GM21717 (cell line): ENCODE measurements around the gene ASXL2.

Source experiments
- ATAC-seq: cut with Tn5 transposase; IDR thresholded peaks from one replicate; pipeline ENCODE4 v1.9.1; 2021; ENCODE audit warnings: mild to moderate bottlenecking, moderate library complexity; ENCODE audit not compliant: unreplicated experiment

ASXL2 gene

DNA sequence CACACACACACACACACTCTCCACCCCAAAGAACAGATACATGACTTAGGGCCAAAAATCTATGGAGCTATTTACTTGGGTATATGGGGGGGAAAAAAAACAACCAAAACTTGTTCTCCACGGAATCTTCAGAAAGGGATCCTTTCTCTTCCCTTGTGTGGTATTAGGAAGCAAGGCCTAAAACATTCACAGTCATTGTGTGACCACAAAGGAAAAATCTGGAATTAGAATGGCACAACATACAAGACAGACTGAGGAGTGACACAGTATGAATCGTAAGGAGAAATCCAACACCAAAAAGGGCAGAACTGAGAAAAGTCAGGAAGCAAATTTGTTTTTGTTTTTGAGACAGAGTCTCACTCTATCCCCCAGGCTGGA lies 70.3 kb downstream of the ASXL2 start:
- ATAC-seq = no peak

DNA sequence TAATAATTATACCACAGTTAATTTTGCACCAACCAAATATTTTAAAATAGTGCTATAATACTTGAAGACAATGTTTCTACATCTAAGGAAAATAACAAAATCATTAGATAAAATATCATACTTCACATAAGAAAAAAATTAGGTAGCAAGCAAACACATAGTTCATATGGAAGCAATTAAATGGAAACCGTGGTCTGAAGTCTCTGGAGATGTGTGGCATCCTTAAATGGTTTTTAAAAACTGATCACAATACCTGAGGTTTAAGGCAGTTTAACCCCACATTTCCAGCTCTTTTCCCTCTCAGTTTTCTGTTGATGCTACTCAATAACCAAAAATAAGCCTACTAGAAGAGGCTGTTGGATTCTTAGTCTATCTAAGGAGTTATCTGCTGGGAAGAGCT lies 71.3 kb downstream of the ASXL2 start:
- no peak for ATAC-seq

DNA sequence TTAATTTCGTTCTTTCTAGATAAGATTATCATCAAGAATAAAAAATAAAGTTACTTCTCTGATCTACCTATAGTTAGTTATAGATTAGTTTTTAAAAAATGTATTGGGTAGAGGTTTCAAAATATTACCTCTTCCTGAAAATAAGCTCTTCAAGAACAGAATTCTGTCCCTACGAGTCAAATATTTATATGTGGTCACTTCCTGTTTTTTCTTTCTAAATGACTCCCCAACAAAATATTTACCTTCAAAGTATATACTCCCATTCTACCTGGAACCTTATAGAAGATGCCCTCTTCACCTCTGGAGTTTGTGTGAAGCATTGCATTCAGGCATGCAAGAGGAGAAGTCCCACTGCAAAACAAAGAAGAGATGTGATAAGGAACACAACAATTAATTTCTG lies 72.3 kb downstream of the ASXL2 start:
- no peak for ATAC-seq

DNA sequence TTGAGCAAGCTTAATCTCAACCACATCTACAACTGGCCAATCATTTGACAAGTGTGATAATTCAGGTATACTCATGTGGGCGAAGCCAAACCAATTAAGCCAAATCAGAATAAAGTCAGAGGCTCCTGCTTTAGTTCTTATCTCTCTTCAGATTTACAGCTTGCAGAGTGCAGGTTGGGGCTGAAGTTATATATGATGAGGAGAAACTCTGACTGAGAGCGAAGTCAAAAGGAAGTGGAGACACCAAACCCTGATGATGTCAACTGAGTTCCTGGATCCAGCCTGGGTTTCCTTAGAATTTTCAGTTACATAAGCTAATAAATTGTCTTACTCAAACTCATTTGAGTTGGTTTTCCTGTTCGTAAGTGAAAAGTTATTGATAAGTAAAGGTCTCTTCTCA lies 73.9 kb downstream of the ASXL2 start:
- no peak for ATAC-seq

DNA sequence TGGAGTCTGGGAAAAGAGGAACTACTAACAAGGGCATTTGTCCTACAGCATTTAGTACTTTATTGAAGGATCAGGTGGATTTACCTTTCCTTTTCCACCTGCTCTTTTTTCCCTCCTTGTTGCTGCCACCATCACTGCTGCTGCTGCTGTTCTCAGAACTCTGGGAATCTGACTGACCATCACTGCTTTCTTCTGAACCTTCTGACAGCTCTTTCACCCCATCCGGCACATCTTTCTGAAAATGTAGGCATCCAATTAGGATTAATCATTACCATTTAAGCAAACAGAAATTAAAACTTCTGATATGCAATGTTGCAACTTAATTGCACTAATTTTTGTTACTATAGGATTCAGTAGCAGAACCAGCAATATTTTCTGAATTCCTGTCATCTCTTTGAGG lies 79.0 kb downstream of the ASXL2 start:
- ATAC-seq = no peak

DNA sequence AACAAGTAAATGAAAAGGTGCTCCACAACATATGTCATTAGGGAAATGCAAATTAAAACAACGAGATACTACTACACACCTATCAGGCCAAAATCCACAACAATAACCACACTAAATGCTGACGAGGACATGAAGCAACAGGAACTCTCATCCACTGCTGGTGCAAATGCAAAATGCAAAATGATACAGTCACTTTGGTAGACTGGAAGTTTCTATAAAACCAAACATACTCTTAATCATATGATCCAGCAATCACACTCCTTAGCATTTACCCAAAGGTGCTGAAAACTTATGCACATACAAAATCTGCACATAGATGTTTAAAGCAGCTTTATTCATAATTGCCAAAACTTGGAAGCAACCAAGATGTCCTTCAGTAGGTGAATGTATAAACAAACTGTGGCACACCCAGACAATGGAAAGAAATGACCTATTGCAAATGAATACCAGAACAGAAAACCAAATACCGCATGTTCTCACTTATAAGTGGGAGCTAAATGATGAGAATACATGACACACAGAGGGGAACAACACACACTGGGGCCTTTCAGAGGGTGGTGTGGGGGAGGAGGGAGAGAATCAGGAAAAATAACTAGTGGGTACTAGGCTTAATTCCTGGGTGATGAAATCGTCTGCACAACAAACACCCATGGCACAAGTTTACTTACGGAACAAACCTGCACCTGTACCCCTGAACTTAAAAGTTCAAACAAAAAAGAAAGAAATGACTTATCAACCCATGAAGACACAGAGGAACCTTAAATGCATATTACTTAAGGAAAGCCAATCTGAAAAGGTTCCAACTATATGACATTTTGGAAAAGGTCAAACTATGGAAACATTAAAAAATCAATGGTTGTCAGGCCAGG lies 80.4 kb downstream of the ASXL2 start:
- no peak for ATAC-seq

DNA sequence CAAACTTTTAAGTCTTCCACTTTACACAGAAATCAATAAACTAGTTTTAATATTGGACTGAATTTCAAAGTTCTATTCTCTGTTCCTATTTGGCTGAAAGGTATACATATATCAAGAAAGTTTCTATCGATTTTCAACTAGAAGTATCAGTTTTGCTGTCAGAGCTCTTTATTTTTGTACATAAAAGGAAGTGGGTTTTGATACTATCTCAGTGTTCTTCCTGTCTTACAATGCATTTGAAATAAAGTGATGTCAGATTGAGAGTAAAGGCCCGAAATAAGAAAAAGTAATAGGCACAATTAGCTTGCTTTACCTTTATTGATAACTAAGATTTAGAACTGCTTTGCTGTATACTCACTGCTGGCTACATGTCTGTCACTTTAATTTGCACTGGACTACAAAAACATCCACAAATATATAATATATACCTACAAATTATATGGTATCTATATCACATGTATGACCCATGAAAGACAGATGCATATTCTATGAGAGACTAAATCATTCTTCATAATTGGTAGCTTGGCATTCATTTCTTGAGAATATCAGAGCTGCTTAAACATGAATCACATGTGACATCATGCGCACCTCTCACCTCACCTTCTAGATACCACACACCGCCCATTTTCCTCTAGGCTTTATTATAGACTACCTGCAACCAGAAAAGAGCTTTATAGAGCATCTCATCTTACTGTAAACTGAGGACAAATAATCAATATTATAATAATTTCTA lies 83.6 kb downstream of the ASXL2 start:
- no peak for ATAC-seq

DNA sequence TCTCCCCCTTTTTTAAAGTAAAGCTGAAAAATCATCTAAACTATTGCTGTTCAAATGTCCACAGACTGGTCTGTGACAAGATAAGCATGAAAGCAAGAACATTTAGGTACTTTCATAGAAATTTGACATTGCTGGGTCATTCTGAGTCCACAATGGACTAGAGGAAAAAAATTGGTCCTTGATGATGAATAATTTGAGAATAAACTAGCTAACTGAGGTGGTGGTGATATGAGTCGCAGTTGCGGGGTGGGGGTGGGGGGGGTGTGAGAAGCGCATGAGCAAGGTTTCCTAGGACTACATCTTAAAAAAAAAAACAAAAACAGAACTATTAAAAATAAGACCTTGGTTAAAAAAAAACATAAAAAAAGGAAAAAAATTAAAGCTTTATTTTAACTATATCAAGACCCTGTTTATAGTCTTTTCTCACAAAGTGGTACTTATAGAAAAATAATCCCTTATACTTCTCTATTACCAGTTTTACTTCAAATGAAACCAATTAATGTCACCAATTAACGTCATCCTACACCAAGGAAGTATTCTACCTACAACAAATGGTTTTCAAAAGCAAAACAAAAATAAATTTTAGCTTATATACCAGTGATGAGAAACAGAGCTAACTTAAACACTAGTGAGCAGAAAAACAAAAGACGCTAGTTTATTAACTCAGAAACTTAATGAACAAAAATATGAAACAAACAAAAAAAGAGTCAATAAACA lies 88.1 kb downstream of the ASXL2 start:
- ATAC-seq = no peak

DNA sequence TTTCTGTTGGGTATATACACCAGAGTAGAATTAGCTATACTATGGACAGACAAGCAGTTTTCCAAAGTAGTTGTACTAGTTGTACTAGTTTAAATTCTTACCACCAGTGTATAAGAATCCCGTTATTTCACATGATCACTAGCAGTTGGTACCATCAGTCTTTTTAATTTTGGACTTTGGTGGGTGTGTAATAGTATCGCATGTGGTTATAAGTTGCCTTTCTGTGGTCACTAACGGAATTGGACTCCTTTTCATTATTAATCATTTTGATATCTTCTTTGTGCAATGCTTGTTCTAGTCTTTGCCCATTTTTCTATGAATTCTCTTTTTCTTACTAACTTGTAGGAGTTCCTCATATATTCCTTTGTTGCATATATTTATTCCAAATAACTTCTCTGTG lies 89.8 kb downstream of the ASXL2 start:
- ATAC-seq = no peak

DNA sequence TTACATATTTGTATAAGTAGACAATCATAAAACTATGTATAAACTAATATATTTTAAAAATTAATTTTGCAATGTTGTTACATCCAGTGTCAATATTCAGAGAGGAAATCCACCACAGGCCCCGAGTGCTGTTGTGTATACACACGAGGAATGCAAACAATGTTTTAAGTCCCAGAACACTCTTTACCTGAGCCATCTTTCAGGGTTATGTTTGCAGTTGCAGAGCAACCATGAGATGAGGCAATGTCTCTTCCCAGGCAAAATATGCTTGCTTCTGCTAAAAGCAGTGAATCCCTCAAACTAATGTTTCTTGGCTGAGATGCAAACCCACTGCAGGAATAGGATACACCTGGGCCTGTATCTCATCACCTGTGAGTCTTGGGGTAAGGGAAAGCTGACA lies 91.3 kb downstream of the ASXL2 start:
- ATAC-seq = no peak

DNA sequence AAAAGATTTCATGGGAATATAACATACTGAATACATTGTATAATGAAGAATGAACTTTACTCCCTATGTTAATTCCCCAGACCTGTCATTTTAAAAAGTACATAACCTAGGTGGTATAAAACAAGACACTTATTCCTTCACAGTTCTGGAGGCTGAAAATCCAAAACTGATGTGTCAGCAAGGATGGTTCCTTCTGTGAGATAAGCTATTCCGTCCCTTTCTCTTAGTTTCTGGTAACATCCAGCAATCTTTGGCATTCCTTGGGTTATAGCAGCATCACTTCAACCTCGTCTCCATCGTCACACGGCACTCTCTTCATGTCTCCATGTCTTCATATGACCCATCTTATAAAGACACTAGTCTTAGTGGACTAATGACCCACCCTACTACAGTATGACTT lies 93.9 kb downstream of the ASXL2 start:
- no peak for ATAC-seq

DNA sequence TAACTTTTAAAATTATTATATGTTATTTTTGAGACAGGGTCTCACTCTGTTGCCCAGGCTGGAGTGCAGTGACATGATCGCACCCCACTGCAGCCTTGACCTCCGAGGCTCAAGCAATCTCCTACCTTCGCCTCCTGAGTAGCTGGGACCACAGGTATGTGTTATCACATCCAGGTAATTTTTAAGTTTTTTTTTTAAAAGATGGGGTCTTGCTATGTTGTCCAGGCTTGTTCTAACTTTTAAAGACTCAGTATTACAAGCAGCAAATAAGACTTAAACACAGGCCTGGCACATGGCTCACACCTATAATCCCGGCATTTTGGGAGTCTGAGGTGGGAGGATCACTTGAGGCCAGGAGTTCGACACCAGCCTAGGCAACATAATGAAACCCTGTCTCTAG lies 101.2 kb downstream of the ASXL2 start:
- ATAC-seq = no peak

DNA sequence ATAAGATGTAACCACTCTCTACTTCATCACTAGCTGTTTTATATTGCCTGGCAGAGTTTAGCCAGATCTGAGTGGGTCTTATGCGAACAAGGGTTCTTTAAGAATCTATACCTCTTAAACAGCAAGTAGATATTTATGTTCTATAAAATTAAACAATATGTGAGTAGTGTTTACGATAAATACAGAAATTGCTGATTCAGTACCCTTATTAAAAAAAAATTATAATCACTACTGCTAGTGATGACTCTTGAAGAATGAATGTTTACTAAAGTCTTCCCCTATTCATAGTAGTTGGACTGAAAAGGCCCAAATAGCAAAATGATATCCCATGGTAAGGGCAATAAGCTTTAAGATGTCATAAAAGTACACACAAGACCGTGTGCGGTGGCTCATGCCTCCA lies 106.2 kb downstream of the ASXL2 start:
- ATAC-seq = no peak

DNA sequence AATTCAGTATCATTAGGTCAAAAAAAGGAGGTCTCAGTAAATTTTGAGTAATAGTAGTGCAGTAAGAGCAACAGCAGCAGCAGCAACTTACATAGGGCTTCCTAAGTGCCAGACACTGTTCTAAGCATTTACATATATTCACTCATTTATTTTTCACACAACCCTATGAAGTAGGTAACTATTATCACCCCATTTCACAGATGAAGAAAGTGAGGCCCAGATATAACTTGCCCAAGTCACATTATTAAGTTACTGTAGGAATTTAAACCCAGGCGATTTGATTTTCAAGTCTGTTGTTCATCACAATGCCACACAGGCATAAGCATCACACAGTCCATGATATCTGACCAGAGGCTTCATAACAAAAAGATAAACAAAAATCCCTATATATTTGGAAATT lies 114.7 kb downstream of the ASXL2 start:
- no peak for ATAC-seq

DNA sequence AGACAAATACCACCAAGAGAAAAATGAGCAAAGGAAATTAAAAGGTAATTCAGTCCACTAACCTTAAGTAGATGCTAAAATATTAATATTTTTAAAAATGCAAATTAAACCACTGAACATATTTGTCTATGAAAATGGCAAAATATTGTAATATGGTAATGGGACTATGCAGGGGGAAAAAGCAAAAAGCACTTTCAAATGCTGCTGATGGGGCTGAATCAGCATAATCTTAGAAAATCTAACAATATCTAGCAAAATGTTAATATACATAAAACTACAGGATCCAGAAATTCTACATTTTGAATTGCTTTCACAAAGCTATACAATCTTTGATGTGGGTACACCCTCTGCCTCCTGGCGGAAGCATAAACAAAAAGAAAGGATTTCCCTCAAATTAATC lies 118.0 kb downstream of the ASXL2 start:
- no peak for ATAC-seq

DNA sequence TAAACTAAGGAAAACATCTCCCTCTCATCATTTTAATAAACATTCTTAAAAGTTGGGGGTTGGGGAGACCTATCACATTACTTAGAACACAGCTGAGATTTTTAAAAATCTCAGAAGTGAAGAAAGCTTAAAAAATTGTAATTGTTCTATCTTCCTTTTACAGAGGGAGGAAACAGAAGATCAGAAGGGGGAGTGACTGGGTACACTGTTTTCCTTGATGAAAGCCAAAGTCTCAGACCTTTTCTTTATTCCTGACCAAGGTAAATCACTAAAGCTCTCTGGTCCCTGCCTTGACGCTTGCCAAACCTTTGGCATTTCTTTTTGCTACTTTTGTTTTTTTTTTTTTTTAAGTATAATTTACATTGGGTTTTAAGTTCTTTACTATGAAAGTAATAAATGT lies 119.9 kb downstream of the ASXL2 start:
- ATAC-seq = no peak

DNA sequence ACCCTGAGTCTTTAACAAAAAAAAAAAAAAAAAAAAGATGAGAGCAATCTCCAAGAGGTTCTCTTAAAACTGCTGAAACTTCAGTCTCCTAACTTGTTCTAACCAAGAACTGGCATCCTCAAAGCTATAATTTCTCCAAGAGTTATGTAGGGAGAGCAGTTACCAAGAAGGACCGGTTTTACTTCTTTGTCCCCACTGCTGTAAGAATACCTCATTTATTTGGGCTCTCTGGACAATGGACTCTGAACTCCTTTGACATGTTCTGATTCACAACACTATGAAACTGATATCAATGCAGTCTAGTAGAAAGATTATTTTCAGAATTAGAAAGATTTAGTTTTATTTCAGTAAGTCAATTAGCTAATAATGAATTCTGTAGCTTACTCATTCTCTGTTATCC lies 120.4 kb downstream of the ASXL2 start:
- no peak for ATAC-seq

DNA sequence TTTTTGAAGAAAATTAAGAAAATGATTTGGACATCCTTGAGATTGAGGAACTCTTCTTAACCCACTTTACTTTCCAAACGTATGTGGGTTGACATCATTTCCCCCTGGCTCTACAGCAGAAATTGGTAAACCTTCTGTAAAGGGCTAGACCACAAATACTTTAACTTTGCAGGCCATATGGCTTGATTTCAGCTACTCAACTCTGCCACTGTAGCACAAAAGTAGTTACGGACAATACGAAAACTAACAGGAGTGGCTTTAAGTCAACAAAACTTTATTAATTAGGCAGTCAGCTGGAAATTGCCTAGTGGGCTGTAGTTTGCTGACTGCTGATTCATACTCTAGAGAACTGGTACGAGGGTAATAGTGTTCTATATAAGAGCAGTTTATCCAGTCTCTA lies 121.8 kb downstream of the ASXL2 start:
- no peak for ATAC-seq

DNA sequence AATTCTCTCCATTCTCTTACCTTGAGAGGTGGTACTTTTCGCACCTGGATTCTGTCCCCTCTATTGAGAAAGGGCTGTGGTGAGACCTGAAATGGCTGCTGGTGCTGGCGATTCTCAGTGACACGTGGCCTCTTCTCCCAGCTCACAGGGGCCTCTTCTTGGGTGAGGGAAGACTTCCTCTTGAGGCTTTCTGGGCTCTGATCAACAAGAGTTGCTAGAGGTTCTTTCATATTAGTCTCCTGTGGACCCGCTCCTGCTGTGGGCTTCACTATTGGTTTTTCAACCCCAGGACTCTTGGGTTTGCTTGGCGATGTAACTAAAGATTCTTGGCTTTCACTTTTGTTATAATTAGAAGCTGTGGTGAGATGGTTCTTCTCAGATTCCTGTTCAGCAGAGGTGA lies 128.6 kb downstream of the ASXL2 start:
- ATAC-seq = no peak

DNA sequence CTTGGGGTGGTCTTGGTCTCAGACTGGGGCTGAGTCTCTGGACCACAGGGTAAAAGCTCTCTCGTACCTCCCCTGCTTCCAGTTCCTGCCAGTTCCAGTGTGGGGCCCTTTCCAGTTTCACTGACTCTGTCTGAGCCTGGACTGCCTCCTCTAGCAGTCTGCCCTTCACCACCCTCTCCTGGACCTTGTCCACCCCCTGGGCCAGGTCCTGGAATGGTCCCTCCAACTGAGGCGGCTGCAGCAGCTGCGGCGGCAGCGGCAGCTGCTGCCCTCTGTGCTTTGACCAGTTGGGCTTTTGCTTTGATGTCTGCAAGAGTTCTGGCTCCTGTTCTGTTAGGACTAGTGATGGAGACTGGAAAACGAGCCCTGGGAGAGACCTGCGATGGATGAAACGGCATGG lies 134.2 kb downstream of the ASXL2 start:
- no peak for ATAC-seq

DNA sequence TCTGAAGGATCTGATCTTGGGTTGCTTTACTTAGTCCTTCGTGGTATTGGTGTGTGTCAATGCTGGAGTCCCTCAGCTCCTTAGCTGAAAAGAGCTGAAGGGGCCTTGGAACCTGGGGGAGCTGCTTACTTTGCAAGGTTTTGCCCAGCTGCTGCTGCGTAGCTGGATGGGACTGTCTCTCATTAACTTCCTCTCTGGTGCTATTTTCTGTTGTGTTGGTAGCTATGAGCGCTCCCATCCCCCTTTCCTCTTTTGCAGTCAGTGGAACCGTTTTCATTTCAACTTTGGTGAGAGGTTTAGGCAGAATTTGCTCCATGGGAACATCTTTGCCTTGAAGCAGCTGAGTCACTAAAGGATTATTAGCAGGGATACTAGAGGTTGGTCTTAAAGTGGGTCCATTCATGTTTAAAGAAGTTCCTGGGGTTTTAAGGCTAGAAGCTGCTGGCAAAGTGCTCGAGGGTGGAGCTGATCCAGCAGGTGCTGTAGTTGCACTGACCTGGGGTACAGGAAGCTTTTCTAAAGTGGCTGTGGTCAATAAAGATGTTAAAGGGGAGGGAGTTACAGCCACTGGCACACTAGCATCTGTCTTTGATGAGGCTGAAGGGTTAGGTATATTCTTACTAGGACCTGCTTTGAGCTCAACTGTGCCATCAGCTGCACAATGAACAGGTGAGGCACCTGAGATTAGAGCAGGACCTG lies 135.0 kb downstream of the ASXL2 start:
- no peak for ATAC-seq
